HG03575 (cell line): ENCODE data around the gene MOAP1.
"Not testable (repeated sequence)": the region's sequence is repeated elsewhere in the genome, so short reads cannot be mapped to it uniquely, and the experiment has no call there.

Source experiments
- ATAC-seq: cut with Tn5 transposase; IDR thresholded peaks from one replicate; pipeline ENCODE4 v1.9.1; 2021; ENCODE audit not compliant: unreplicated experiment, insufficient number of reproducible peaks, low FRiP score; ENCODE audit errors: extremely low read depth

MOAP1 gene, protein sequence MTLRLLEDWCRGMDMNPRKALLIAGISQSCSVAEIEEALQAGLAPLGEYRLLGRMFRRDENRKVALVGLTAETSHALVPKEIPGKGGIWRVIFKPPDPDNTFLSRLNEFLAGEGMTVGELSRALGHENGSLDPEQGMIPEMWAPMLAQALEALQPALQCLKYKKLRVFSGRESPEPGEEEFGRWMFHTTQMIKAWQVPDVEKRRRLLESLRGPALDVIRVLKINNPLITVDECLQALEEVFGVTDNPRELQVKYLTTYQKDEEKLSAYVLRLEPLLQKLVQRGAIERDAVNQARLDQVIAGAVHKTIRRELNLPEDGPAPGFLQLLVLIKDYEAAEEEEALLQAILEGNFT

GRCh38 chr14:93184391-93185348 is at the start of gene MOAP1, which contains the start of gene LYSET:
TSS of gene MOAP1 (minus strand) at chr14:93184897. CDS start at chr14:93184242, 655 bp downstream.
TSS of gene LYSET (plus strand) at chr14:93185317. CDS start at chr14:93185406, 89 bp downstream.
- peak; percentile 39 for ATAC-seq

DNA sequence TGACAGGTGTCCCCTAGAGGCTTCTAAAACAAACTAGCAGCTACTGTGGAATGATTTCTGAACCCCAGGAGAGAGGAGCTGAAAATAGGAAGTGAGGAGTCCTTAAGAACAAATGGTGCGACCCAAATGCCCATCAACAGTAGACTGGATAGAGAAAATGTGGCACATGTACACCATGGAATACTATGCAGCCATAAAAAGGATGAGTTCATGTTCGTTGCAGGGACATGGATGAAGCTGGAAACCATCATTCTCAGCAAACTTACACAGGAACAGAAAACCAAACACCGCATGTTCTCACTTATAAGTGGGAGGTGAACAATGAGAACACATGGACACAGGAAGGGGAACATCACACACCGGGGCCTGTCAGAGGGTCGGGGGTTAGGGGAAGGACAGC is 48.4 kb upstream of the MOAP1 start:
- ATAC-seq = not testable (repeated sequence)

- no peak for ATAC-seq
Observed at GRCh38 chr14:93232159-93232558, 47.5 kb upstream of the MOAP1 start.

DNA sequence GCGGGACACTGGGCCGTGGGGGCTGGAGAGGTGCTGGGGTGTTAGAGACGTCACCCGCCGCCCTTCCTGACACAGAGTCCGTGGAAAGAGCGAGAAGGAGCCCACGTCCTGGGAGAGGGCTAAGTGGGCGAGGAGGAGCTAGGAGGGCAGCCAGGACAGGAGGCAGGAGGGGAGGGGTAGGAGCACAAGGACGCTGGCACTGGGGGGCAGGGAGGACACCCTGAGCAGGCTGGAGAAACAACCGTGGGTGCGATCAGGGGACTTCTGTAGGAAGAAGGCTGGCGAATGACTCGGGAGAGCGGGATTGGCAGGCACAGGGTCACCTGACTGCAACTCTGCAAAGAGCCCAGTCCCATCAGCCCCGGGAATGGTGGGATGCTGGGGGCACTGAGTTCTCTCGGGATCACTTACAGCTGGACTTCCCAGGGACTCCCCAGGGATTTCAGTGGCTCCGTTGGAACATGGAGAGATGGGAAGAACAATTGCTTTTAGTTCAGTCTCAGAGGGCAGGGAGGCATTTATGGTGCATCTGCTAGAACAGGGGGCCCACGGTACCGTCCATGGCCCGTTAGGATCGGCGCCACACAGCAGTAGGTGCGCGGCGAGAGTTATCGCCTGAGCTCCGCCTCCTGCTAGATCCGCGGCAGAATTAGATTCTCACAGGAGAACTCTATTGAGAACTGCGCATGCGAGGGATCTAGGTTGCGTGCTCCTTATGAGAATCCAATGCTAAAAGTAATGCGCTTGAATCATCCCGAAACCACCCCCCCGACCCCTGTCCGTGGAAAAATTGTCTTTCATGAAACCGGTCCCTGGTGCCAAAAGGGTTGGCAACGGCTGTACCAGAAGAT is 46.7 kb upstream of the MOAP1 start:
- ATAC-seq = no peak

GRCh38 chr14:93230539-93230938 is 45.8 kb upstream of the MOAP1 start:
- no peak for ATAC-seq

GRCh38 chr14:93228550-93228949 is 43.9 kb upstream of the MOAP1 start:
- ATAC-seq = no peak

GRCh38 chr14:93223565-93223964 is 38.9 kb upstream of the MOAP1 start:
- no peak for ATAC-seq

DNA sequence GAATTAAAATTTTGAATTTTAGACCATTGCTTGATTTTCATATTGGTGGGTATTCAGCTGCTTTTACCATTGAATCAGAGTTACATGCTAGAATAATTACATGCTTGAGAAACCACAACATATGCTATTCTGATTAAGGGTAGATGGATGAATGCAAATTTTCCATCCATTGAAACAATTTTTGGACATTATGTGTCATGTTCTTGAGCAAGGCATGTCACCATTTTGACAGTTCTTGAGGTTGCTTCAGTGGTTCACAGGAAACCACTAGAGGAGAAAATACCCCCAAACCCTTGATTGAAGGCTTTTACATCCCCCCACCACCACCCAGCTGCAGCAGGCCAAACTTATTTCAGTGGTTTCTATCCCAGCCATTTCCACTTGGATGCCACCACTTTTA is 35.8 kb upstream of the MOAP1 start:
- ATAC-seq = no peak

GRCh38 chr14:93219103-93219726 is 34.5 kb upstream of the MOAP1 start:
- no peak for ATAC-seq

DNA sequence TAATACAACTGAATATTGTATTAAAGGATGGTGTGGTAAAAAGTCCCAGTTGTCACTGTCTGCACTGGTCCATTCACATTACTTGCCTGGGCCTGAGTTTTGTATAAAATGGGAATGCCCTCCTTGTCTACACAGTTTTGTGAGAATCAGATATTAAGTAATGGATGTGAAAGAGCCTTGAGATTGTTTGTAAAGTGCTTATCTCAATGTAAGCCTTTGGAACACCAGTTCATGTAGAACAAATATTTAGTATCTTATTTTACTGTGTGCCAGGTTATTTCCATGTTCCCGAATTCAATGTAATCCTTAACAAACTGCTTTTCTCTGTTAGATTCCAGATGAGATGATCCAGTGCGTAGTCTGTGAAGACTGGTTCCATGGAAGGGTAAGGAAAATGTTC is 29.9 kb upstream of the MOAP1 start:
- no peak for ATAC-seq

DNA sequence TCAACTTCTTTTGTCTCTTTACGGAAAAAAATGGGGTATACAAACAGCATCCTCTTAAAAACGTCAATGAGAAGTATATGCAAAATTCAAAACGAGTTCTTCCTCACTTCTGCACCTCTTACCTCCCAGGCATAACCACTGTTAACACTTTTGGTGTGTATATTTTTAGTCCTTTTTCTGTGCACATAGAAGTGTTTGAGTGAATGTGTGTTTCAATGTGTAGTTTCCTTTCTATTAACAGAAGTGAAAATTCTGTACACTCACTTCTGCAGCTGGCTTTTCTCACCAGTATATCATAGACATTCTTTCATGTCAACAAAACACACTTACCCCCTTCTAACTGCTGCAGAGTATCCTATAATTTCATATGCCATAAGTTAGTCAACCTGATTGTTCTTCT is 27.7 kb upstream of the MOAP1 start:
- peak; percentile 62 for ATAC-seq

DNA sequence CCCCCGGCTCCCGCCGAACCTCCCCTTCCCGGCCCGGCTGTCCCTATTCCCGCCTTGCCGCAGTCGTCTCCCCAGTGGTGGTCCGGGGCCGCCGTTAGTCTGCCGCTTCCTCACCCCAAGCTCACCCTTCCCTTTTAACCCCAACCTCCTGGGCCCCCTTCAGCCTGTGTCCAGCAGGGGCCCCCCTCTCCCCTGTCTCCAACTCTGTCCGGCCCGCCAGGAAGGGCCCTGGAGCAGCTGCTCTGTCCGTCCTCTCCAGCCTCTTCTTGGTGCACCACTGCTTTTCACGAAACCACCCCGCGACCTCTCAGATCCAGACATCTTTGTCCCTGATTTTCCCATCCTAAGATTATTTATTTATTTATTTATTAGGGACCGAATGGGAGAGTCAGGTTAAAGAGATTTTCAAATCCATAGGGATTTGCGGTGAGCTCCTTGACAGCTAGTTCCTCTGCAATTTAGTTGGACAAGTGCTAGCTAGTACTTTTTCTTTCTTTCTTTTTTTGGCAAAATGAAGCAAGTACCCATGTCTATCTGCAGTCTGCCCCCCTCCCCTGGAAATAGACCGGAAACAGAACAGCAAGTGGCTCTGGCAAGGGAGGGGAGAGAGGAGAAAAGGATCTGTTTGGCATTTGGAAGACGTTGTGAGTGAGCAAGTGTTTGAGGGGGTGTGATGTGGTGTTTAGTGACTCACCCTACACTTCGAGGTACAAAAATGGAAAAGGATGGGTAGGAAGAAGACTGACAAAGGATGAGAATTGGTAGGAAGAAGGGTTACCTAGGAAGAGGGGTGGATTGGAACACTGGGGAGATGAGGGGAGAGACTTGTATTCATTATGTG is 23.0 kb upstream of the MOAP1 start:
- peak; percentile 7 for ATAC-seq

DNA sequence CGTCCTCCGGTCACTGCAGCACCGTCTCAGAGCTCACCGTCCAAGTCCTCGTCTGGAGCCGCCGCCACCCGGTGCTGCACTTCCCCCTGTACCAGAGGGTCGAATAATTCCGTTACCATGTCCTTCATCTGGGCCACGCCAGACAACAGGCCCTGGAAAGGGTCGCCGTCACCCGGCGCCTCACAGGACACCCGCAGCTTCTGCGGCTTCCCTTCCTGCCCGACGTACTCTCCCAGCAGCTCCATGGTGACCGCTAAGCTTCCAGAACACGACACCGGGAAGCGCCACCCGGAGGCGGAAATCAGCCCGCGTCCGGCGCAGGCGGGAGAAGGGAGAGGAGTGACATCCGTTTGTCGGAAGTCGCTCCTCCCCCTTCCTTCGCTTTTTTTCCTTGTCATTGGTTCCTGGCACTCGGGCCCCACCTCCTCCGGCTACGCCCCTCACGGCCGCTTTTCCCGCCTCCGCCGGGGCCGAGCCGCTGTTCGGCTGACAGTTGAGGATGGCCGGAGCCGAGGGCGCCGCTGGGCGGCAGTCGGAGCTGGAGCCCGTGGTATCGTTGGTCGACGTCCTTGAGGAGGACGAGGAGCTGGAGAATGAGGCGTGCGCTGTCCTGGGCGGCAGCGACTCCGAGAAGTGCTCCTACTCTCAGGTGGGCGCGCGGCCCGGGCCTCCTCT is 22.2 kb upstream of the MOAP1 start, which contains the start of the genes GON7 and UBR7:
TSS of gene GON7 (minus strand) at position 273 of the 675 bp plus-strand sequence. CDS start at position 245, 28 bp downstream.
TSS of gene UBR7 (plus strand) at position 464 of the 675 bp plus-strand sequence. CDS start at position 500, 36 bp downstream.
- ATAC-seq = peak; percentile 48

DNA sequence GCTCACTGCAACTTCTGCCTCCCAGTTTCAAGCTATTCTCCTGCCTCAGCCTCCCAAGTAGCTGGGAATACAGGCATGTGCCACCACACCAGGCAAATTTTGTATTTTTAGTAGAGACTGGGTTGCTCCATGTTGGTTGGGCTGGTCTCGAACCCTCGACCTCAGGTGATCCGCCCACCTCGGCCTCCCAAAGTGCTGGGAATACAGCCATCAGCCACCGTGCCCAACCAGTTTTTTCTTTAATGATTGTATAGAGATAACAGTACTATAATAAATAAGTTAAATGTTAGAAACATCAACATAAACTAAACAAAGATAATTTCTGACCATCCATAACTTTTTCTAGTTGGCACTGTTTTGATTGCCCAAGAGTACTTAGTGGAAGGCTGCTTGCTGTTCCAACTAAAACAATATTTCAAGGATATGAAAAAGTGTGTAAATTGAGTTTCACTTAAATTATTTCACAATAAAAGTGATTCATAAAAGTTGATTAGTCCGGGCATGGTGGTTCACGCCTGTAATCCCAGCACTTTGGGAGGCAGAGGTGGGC is 16.5 kb upstream of the MOAP1 start:
- ATAC-seq = no peak

DNA sequence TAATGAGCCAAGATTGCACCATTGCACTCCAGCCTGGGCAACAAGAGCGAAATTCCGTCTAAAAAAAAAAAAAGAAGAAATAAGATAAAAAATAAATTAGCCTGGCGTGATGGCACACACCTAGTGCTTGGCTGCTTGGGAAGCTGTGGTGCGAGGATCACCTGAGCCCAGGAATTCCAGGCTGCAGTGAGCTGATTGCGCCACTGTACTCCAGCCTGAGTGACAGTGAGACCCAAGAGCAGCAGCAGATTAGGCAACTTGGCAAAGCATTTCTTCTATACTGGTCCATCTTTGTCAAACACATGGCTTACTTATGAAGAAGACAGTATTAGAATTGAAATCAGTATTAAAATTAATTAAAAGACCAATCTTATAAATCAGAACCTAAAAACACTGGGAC is 15.9 kb upstream of the MOAP1 start:
- ATAC-seq = no peak

DNA sequence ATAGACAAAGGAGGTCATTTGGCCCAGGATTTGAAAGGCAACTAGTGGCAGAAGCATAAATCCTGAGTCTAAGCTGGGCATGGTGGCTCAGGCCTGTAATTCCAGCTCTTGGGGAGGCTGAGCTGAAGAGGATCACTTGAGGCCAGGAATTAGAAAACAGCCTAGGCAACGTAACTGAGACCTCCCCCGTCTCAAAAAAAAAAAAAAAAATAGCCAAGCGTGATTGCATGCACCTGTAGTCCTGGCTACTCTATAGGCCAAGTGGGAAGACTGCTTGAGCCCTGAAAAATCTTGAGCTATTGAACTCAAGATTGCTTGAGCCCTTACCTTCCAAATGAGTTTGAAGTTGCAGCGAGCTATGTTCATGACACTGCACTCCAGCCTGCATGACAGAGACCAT is 14.3 kb upstream of the MOAP1 start:
- no peak for ATAC-seq
